GM23338 (cell line): ENCODE data around the gene BAZ1B. TPM values are rescaled to one million over a fixed set of nuclear protein-coding genes. Genes with fewer than 3 reads are reported as not detected.

Experiments
- ATAC-seq: fragments of 200-7000 bp; cut with Tn5 transposase; 3 replicates; pipeline ENCODE4 v1.9.1; 2020
- DNase-seq: peaks from one replicate; pipeline ENCODE4 v3.0.0-alpha.2; 2015; ENCODE audit warnings: low spot score
- H2AFZ ChIP-seq: fragments of 200-600 bp; sonication (generic); 2 replicates; pipeline ENCODE4 v1.8.0; 2016; ENCODE audit warnings: antibody characterized with exemption, mild to moderate bottlenecking, moderate library complexity
- H3F3A ChIP-seq: fragments of 200-600 bp; sonication (generic); replicated peaks from 2 replicates; pipeline ENCODE4 v1.8.0; 2017; ENCODE audit warnings: antibody characterized with exemption, mixed run types, low read depth
- H3K27ac ChIP-seq: fragments of 200-600 bp; sonication (generic); 2 replicates; pipeline ENCODE4 v1.6.1; 2016; ENCODE audit warnings: low read depth
- H3K27me3 ChIP-seq: fragments of 200-600 bp; sonication (generic); 2 replicates; pipeline ENCODE4 v1.8.0; 2016; ENCODE audit warnings: mild to moderate bottlenecking, mixed run types, moderate library complexity; ENCODE audit not compliant: insufficient read depth
- H3K36me3 ChIP-seq: fragments of 200-600 bp; sonication (generic); 2 replicates; pipeline ENCODE4 v1.8.0; 2016; ENCODE audit warnings: mild to moderate bottlenecking; ENCODE audit not compliant: insufficient read depth
- H3K4me1 ChIP-seq: fragments of 200-600 bp; sonication (generic); 2 replicates; pipeline ENCODE4 v1.8.0; 2016; ENCODE audit warnings: mild to moderate bottlenecking, moderate library complexity; ENCODE audit not compliant: insufficient read depth
- H3K4me2 ChIP-seq: fragments of 200-600 bp; sonication (generic); 2 replicates; pipeline ENCODE4 v1.7.1; 2017; ENCODE audit warnings: mixed run types
- H3K4me3 ChIP-seq: fragments of 200-600 bp; sonication (generic); 2 replicates; pipeline ENCODE4 v1.6.1; 2016; ENCODE audit warnings: mixed run types
- H3K79me2 ChIP-seq: fragments of 200-600 bp; sonication (generic); replicated peaks from 2 replicates; pipeline ENCODE4 v1.8.0; 2017; ENCODE audit warnings: mild to moderate bottlenecking; ENCODE audit not compliant: insufficient read depth
- H3K9me2 ChIP-seq: fragments of 200-600 bp; sonication (generic); 2 replicates; pipeline ENCODE4 v1.8.0; 2017; ENCODE audit not compliant: insufficient read depth
- H4K20me1 ChIP-seq: fragments of 200-600 bp; sonication (generic); replicated peaks from 2 replicates; pipeline ENCODE4 v1.8.0; 2017; ENCODE audit warnings: mild to moderate bottlenecking; ENCODE audit not compliant: insufficient read depth
- H3K27ac Mint-ChIP-seq: 2 replicates; pipeline ENCODE4 v1.8.0; 2020; ENCODE audit warnings: inconsistent platforms, mild to moderate bottlenecking, moderate library complexity, mixed read lengths
- H3K27me3 Mint-ChIP-seq: 3 replicates; pipeline ENCODE4 v1.8.0; 2022; ENCODE audit warnings: low read depth, mild to moderate bottlenecking, moderate library complexity, mixed read lengths, inconsistent platforms; ENCODE audit not compliant: insufficient read depth, poor library complexity
- H3K36me3 Mint-ChIP-seq: 3 replicates; pipeline ENCODE4 v1.8.0; 2021; ENCODE audit warnings: low read depth, mild to moderate bottlenecking, inconsistent platforms, moderate library complexity, mixed read lengths
- H3K4me1 Mint-ChIP-seq: 3 replicates; pipeline ENCODE4 v1.8.0; 2020; ENCODE audit warnings: mild to moderate bottlenecking, inconsistent platforms, mixed read lengths
- H3K4me3 Mint-ChIP-seq: 3 replicates; pipeline ENCODE4 v1.8.0; 2021; ENCODE audit warnings: moderate library complexity, mild to moderate bottlenecking, inconsistent platforms, mixed read lengths
- H3K9me3 Mint-ChIP-seq: 3 replicates; pipeline ENCODE4 v1.8.0; 2020; ENCODE audit warnings: moderate library complexity, mild to moderate bottlenecking, inconsistent platforms, mixed read lengths
- CREB1 ChIP-seq: fragments of 250-450 bp; sonication (Bioruptor Pico); IDR thresholded peaks from 2 replicates; pipeline ENCODE4 v1.5.0; 2020; ENCODE audit warnings: low read depth, mild to moderate bottlenecking, moderate library complexity
- EZH2 ChIP-seq: fragments of 200-600 bp; sonication (generic); IDR thresholded peaks from one replicate; pipeline ENCODE4 v1.8.0; 2017; ENCODE audit warnings: antibody characterized with exemption, mild to moderate bottlenecking, low read depth; ENCODE audit not compliant: unreplicated experiment
- EZH2phosphoT487 ChIP-seq: fragments of 200-600 bp; sonication (generic); IDR thresholded peaks from one replicate; pipeline ENCODE4 v1.8.1; 2018; ENCODE audit warnings: antibody characterized with exemption; ENCODE audit not compliant: unreplicated experiment
- NANOG ChIP-seq: IDR thresholded peaks from 2 replicates; pipeline ENCODE4 v1.6.1; 2016; ENCODE audit warnings: antibody characterized with exemption, borderline replicate concordance
- ZNF114 ChIP-seq: fragments of 250-450 bp; sonication (Bioruptor Pico); IDR thresholded peaks from 2 replicates; pipeline ENCODE4 v1.5.0; 2020; ENCODE audit warnings: mild to moderate bottlenecking, moderate library complexity
- ZNF331 ChIP-seq: fragments of 250-450 bp; sonication (Bioruptor Pico); IDR thresholded peaks from 2 replicates; pipeline ENCODE4 v1.5.0; 2020; ENCODE audit warnings: low read depth, mild to moderate bottlenecking, moderate library complexity
- polyA plus RNA-seq: library from polyadenylated mRNA; unstranded; fragments of >200 nt; fragmentation: Nextera tagmentation; extraction: Ambion mirVana; gene quantifications from 2 replicates; pipeline ENCODE4 v1.2.1, GENCODE V29; 2016
- total RNA-seq: library from RNA; depleted of rRNA; stranded (reverse); fragments of >200 nt; shearing (Covaris generic); gene quantifications from 2 replicates; pipeline ENCODE4 v1.2.3, GENCODE V29; 2014
- TF ChIP-seq, protein P1 (sequence below): IDR thresholded peaks from 2 replicates; pipeline ENCODE4 v1.6.1; 2016; ENCODE audit warnings: antibody characterized with exemption
- TF ChIP-seq, protein P2 (sequence below), 2 experiments: fragments of 200-600 bp in 1 of 2; sonication (generic) in 1 of 2; conservative IDR thresholded peaks; 2 replicates each; pipeline versions ENCODE4 v1.5.1 to v1.6.1; 2016 to 2017; ENCODE audit warnings: antibody characterized with exemption in 2 of 2, low read depth in 2 of 2, mild to moderate bottlenecking in 2 of 2, moderate library complexity in 1 of 2
- TF ChIP-seq, protein P3 (sequence below): fragments of 250-450 bp; sonication (Bioruptor Pico); IDR thresholded peaks from 2 replicates; pipeline ENCODE4 v1.5.0; 2020; ENCODE audit warnings: mild to moderate bottlenecking, moderate library complexity
- TF ChIP-seq, protein P4 (sequence below): IDR thresholded peaks from one replicate; pipeline ENCODE4 v1.6.1; 2018; ENCODE audit warnings: antibody characterized with exemption; ENCODE audit not compliant: unreplicated experiment

BAZ1B gene
- total and polyA plus RNA-seq, 2 experiments from 2014 or later = 40.4 to 70.7 TPM

DNA sequence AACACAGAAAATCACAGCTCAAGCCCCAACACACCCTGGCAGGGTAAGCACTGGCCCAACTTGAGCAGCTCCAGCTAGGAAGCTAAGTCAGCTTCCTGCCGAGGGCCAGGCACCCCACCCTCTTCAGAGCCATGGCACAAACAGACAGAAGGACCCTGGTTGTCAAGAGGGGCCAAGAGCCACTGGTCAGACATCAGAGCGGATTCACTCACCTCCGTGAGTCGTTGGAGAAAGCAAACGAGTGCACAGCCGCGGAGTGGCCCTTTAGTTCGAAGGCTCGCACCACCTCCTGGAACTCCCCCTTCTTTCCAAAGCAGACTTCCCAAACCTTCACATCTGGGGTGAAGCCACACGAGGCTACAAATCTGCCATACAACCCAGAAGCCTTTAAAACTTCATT lies 48.9 kb upstream of the BAZ1B start (continued):
- TF ChIP-seq, protein P1, sequence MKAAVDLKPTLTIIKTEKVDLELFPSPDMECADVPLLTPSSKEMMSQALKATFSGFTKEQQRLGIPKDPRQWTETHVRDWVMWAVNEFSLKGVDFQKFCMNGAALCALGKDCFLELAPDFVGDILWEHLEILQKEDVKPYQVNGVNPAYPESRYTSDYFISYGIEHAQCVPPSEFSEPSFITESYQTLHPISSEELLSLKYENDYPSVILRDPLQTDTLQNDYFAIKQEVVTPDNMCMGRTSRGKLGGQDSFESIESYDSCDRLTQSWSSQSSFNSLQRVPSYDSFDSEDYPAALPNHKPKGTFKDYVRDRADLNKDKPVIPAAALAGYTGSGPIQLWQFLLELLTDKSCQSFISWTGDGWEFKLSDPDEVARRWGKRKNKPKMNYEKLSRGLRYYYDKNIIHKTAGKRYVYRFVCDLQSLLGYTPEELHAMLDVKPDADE = no peak

DNA sequence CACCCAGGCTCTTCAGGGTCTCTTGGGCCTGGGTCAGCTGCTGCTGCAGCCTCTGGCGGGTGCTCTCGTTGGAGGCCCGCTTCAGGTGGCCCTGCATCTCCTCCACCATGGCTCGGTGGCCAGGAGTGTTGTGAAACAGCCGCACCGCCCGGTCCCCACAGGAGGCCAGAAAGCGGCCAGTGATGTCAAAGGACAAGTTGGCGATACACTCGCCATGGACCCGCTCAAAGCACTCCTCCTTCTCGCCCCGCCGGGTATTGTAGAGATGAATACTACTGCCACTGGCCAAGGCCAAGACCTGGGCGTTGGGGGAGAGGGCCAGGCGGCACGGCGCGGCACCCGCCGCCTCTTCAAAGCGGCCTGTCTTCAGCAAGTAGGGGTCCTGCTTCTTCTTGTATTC lies 48.4 kb upstream of the BAZ1B start:
- Histone ChIP-seq H3K4me2 (no peak overlapping the region), H3K27ac (no peak overlapping the region), H4K20me1 (peaks cover 11% of the 10 kb centered on the region), H3K4me1 (no peaks in the 10 kb centered on the region), H3K36me3 (no peaks in the 10 kb centered on the region; the same call in 1 of the 2 replicates), H3K79me2 (no peaks in the 10 kb centered on the region), H3K4me3 (no peak overlapping the region), H3K9me2 (no peaks in the 10 kb centered on the region), H3F3A (no peaks in the 10 kb centered on the region), H3K27me3 (no peaks in the 10 kb centered on the region), H2AFZ (no peak overlapping the region)
- peaks cover 47% of the 10 kb centered on the region for H3K36me3 Mint-ChIP-seq
- ATAC-seq = no peak
- TF ChIP-seq EZH2phosphoT487 (no peak), ZNF114 (CRISPR knock-in tag) (no peak), NANOG (no peak), EZH2 (no peak), CREB1 (no peak), ZNF331 (no peak)
- TF ChIP-seq, protein P2, sequence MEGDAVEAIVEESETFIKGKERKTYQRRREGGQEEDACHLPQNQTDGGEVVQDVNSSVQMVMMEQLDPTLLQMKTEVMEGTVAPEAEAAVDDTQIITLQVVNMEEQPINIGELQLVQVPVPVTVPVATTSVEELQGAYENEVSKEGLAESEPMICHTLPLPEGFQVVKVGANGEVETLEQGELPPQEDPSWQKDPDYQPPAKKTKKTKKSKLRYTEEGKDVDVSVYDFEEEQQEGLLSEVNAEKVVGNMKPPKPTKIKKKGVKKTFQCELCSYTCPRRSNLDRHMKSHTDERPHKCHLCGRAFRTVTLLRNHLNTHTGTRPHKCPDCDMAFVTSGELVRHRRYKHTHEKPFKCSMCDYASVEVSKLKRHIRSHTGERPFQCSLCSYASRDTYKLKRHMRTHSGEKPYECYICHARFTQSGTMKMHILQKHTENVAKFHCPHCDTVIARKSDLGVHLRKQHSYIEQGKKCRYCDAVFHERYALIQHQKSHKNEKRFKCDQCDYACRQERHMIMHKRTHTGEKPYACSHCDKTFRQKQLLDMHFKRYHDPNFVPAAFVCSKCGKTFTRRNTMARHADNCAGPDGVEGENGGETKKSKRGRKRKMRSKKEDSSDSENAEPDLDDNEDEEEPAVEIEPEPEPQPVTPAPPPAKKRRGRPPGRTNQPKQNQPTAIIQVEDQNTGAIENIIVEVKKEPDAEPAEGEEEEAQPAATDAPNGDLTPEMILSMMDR (conservative IDR thresholded peaks at IDR 0.05; ENCODE audit: low read depth in 2 of 2) = no peak
- TF ChIP-seq, protein P3, sequence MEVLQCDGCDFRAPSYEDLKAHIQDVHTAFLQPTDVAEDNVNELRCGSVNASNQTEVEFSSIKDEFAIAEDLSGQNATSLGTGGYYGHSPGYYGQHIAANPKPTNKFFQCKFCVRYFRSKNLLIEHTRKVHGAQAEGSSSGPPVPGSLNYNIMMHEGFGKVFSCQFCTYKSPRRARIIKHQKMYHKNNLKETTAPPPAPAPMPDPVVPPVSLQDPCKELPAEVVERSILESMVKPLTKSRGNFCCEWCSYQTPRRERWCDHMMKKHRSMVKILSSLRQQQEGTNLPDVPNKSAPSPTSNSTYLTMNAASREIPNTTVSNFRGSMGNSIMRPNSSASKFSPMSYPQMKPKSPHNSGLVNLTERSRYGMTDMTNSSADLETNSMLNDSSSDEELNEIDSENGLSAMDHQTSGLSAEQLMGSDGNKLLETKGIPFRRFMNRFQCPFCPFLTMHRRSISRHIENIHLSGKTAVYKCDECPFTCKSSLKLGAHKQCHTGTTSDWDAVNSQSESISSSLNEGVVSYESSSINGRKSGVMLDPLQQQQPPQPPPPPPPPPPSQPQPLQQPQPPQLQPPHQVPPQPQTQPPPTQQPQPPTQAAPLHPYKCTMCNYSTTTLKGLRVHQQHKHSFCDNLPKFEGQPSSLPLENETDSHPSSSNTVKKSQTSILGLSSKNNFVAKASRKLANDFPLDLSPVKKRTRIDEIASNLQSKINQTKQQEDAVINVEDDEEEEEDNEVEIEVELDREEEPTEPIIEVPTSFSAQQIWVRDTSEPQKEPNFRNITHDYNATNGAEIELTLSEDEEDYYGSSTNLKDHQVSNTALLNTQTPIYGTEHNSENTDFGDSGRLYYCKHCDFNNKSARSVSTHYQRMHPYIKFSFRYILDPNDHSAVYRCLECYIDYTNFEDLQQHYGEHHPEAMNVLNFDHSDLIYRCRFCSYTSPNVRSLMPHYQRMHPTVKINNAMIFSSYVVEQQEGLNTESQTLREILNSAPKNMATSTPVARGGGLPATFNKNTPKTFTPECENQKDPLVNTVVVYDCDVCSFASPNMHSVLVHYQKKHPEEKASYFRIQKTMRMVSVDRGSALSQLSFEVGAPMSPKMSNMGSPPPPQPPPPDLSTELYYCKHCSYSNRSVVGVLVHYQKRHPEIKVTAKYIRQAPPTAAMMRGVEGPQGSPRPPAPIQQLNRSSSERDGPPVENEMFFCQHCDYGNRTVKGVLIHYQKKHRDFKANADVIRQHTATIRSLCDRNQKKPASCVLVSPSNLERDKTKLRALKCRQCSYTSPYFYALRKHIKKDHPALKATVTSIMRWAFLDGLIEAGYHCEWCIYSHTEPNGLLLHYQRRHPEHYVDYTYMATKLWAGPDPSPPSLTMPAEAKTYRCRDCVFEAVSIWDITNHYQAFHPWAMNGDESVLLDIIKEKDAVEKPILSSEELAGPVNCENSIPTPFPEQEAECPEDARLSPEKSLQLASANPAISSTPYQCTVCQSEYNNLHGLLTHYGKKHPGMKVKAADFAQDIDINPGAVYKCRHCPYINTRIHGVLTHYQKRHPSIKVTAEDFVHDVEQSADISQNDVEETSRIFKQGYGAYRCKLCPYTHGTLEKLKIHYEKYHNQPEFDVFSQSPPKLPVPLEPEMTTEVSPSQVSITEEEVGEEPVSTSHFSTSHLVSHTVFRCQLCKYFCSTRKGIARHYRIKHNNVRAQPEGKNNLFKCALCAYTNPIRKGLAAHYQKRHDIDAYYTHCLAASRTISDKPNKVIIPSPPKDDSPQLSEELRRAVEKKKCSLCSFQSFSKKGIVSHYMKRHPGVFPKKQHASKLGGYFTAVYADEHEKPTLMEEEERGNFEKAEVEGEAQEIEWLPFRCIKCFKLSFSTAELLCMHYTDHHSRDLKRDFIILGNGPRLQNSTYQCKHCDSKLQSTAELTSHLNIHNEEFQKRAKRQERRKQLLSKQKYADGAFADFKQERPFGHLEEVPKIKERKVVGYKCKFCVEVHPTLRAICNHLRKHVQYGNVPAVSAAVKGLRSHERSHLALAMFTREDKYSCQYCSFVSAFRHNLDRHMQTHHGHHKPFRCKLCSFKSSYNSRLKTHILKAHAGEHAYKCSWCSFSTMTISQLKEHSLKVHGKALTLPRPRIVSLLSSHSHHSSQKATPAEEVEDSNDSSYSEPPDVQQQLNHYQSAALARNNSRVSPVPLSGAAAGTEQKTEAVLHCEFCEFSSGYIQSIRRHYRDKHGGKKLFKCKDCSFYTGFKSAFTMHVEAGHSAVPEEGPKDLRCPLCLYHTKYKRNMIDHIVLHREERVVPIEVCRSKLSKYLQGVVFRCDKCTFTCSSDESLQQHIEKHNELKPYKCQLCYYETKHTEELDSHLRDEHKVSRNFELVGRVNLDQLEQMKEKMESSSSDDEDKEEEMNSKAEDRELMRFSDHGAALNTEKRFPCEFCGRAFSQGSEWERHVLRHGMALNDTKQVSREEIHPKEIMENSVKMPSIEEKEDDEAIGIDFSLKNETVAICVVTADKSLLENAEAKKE (CRISPR knock-in tag) = no peak
- TF ChIP-seq, protein P4, sequence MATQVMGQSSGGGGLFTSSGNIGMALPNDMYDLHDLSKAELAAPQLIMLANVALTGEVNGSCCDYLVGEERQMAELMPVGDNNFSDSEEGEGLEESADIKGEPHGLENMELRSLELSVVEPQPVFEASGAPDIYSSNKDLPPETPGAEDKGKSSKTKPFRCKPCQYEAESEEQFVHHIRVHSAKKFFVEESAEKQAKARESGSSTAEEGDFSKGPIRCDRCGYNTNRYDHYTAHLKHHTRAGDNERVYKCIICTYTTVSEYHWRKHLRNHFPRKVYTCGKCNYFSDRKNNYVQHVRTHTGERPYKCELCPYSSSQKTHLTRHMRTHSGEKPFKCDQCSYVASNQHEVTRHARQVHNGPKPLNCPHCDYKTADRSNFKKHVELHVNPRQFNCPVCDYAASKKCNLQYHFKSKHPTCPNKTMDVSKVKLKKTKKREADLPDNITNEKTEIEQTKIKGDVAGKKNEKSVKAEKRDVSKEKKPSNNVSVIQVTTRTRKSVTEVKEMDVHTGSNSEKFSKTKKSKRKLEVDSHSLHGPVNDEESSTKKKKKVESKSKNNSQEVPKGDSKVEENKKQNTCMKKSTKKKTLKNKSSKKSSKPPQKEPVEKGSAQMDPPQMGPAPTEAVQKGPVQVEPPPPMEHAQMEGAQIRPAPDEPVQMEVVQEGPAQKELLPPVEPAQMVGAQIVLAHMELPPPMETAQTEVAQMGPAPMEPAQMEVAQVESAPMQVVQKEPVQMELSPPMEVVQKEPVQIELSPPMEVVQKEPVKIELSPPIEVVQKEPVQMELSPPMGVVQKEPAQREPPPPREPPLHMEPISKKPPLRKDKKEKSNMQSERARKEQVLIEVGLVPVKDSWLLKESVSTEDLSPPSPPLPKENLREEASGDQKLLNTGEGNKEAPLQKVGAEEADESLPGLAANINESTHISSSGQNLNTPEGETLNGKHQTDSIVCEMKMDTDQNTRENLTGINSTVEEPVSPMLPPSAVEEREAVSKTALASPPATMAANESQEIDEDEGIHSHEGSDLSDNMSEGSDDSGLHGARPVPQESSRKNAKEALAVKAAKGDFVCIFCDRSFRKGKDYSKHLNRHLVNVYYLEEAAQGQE = no peak
- TF ChIP-seq, protein P1 = no peak
- no peak overlapping the region for H3K4me3 Mint-ChIP-seq
- no peak for DNase-seq
- no peak overlapping the region for H3K27ac Mint-ChIP-seq
- H3K4me1 Mint-ChIP-seq = no peaks in the 10 kb centered on the region
- peaks cover 2% of the 10 kb centered on the region for H3K27me3 Mint-ChIP-seq
- no peaks in the 10 kb centered on the region for H3K9me3 Mint-ChIP-seq
